Measurements from ENCODE around the gene THOC1. TPM values are rescaled to one million over a fixed set of nuclear protein-coding genes. Genes with fewer than 3 reads are reported as not detected.

Gene THOC1
- total and polyA plus RNA-seq, 2 donors (not counting 3 experiments of a cell fraction or from before 2014, with no cell fraction given), result 12.0 to 50.5 TPM

DNA sequence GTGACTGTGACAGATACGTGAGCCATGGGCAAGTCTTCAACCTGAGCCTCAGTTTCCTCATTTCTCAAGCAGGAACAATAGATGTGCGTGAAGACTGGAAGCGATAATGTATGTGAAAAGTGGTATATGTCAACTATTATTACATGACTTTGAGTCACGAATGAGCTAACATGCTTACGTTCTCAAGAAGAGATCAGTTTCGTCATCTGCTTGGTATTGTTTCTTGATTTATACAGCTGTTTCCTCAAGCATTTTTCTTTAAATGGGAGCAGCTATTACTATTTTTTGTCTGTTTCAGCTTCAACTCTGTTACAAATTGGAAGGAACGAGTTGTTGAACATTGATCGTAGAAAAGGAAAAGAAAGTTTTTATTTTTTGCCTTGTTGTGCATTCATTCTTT is 48.5 kb upstream of the THOC1 start:
- Histone ChIP-seq H4K20me1 (replicated peaks; ENCODE audit: control insufficient read depth, extremely low read depth, insufficient read depth, low read length) (no peaks in the 10 kb centered on the region), H3K36me3 (ENCODE audit: control insufficient read depth in 2 of 2, extremely low read depth in 1 of 2, insufficient read depth in 2 of 2, low read length in 2 of 2) (no peaks in the 10 kb centered on the region), H3K27me3 (ENCODE audit: control insufficient read depth in 2 of 2, insufficient read depth in 2 of 2, low read length in 2 of 2) (no peaks in the 10 kb centered on the region), H3K9me1 (replicated peaks; ENCODE audit: control insufficient read depth, extremely low read depth, insufficient read depth, low read length) (no peaks in the 10 kb centered on the region), H3K4me2 (ENCODE audit: insufficient read depth, low read length) (peak overlapping the region; percentile 49), H3K9me3 (replicated peaks; ENCODE audit: control insufficient read depth, insufficient read depth, low read length) (no peaks in the 10 kb centered on the region), H2AFZ (ENCODE audit: low read depth, low read length) (no peak overlapping the region), H3K79me2 (ENCODE audit: control insufficient read depth, insufficient read depth, low read length) (no peaks in the 10 kb centered on the region), H3K4me3 (replicated peaks in 1 of 3; ENCODE audit: insufficient read depth in 1 of 3, low read depth in 1 of 3, low read length in 3 of 3) (no peak overlapping the region), H3K9ac (replicated peaks; ENCODE audit: extremely low read depth, insufficient read depth, low read length) (peak overlapping the region; percentile 35), H3K4me1 (ENCODE audit: control insufficient read depth, extremely low read depth, insufficient read depth, low read length) (peaks cover 11% of the 10 kb centered on the region), H3K27ac (ENCODE audit: insufficient read depth, low read depth, low read length) (peak overlapping the region; percentile 56)
- no peak for TF ChIP-seq EZH2 (IDR thresholded peaks at IDR 0.05; ENCODE audit: borderline replicate concordance, low read depth, low read length, severe bottlenecking)
- TF ChIP-seq MYC (IDR thresholded peaks at IDR 0.05; ENCODE audit: low read depth, low read length), result no peak
- no peak for TF ChIP-seq FOS (IDR thresholded peaks at IDR 0.05; ENCODE audit: borderline replicate concordance, insufficient read depth, low read length)
- peak; percentile 81 for TF ChIP-seq JUN (IDR thresholded peaks at IDR 0.05; ENCODE audit: borderline replicate concordance, insufficient read depth, insufficient read length, low read depth)
- no TSS peak for BruUV-seq (replicated peaks)
- FAIRE-seq (peak; percentile 81), DNase-seq (ENCODE audit: low read depth, low spot score) (peak; percentile 84)
- dilution Hi-C loops (cut with MboI; ENCODE audit: extremely low pct_ligation_motif_present, low sequenced_read_pairs), result no loop called here
- POLR2A ChIA-PET, result no interaction called here
- intact Hi-C loops (cut with micrococcal nuclease), result no loop called here
- CTCF ChIA-PET, result interaction anchor here (0.9 to 1.4 kb wide), 6 partner anchors 11 to 308 kb away, joined by 3 to 4 read pairs (median 4); partner anchors contain the start of gene THOC1

DNA sequence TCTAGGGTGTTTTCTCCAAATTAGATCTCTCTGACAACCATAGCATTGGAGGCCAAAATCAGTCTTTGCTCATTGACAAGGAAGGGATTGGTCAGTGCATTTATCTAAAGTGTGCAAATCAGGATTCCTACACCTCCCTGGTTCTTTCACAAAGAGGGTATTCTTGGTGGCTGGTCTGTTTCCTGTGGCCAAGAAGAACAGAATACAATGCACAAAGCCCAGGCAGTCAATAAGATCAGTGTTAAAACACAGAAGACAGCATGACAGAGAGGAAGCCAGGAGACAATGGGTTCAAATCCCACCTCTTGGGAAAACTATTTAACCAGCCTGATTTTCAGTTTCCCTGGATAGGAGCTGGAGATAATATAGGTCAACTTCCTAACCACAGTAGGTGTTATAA is 46.1 kb upstream of the THOC1 start:
- H3K4me3 ChIP-seq (replicated peaks in 1 of 3; ENCODE audit: insufficient read depth in 1 of 3, low read depth in 1 of 3, low read length in 3 of 3), result no peak overlapping the region
- no TSS peak for BruUV-seq (replicated peaks)
- peaks cover 9% of the 10 kb centered on the region for H3K4me1 ChIP-seq (ENCODE audit: control insufficient read depth, extremely low read depth, insufficient read depth, low read length)
- TF ChIP-seq JUN (IDR thresholded peaks at IDR 0.05; ENCODE audit: borderline replicate concordance, insufficient read depth, insufficient read length, low read depth) (no peak), GATA2 (IDR thresholded peaks at IDR 0.05; ENCODE audit: insufficient read depth, insufficient read length, low read depth, low read length) (no peak), POLR2AphosphoS5 (IDR thresholded peaks at IDR 0.05; ENCODE audit: insufficient read depth, low read depth, low read length) (no peak), FOS (IDR thresholded peaks at IDR 0.05; ENCODE audit: borderline replicate concordance, insufficient read depth, low read length) (no peak), POLR2A (IDR thresholded peaks at IDR 0.05; ENCODE audit: low read depth, low read length) (no peak), MYC (IDR thresholded peaks at IDR 0.05; ENCODE audit: low read depth, low read length) (no peak), EZH2 (IDR thresholded peaks at IDR 0.05; ENCODE audit: borderline replicate concordance, low read depth, low read length, severe bottlenecking) (no peak)
- TF ChIP-seq, protein P1, sequence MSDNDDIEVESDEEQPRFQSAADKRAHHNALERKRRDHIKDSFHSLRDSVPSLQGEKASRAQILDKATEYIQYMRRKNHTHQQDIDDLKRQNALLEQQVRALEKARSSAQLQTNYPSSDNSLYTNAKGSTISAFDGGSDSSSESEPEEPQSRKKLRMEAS (IDR thresholded peaks at IDR 0.05; ENCODE audit: insufficient read depth, insufficient read length), result no peak
- TF ChIP-seq, protein P2, sequence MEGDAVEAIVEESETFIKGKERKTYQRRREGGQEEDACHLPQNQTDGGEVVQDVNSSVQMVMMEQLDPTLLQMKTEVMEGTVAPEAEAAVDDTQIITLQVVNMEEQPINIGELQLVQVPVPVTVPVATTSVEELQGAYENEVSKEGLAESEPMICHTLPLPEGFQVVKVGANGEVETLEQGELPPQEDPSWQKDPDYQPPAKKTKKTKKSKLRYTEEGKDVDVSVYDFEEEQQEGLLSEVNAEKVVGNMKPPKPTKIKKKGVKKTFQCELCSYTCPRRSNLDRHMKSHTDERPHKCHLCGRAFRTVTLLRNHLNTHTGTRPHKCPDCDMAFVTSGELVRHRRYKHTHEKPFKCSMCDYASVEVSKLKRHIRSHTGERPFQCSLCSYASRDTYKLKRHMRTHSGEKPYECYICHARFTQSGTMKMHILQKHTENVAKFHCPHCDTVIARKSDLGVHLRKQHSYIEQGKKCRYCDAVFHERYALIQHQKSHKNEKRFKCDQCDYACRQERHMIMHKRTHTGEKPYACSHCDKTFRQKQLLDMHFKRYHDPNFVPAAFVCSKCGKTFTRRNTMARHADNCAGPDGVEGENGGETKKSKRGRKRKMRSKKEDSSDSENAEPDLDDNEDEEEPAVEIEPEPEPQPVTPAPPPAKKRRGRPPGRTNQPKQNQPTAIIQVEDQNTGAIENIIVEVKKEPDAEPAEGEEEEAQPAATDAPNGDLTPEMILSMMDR (IDR thresholded peaks at IDR 0.05; ENCODE audit: extremely low read depth in 1 of 2, insufficient read depth in 1 of 2, low read depth in 1 of 2, low read length in 2 of 2), result no peak
- dilution Hi-C loops (cut with MboI; ENCODE audit: extremely low pct_ligation_motif_present, low sequenced_read_pairs), result no loop called here
- no peaks in the 10 kb centered on the region for H3K9me3 ChIP-seq (replicated peaks; ENCODE audit: control insufficient read depth, insufficient read depth, low read length)
- POLR2A ChIA-PET, result no interaction called here
- no peaks in the 10 kb centered on the region for H3K79me2 ChIP-seq (ENCODE audit: control insufficient read depth, insufficient read depth, low read length)
- H3K4me2 ChIP-seq (ENCODE audit: insufficient read depth, low read length), result no peak overlapping the region
- peaks cover 0 to under 1% of the 10 kb centered on the region in 2 experiments for H3K27me3 ChIP-seq (ENCODE audit: control insufficient read depth in 2 of 2, insufficient read depth in 2 of 2, low read length in 2 of 2)
- intact Hi-C loops (cut with micrococcal nuclease), result no loop called here
- H2AFZ ChIP-seq (ENCODE audit: low read depth, low read length), result no peak overlapping the region
- CTCF ChIA-PET, result interaction anchor here (1.4 to 1.6 kb wide), 2 partner anchors 17 to 310 kb away, joined by 3 to 4 read pairs; no protein-coding TSS in a partner anchor
- H3K9me1 ChIP-seq (replicated peaks; ENCODE audit: control insufficient read depth, extremely low read depth, insufficient read depth, low read length), result no peaks in the 10 kb centered on the region
- H3K9ac ChIP-seq (replicated peaks; ENCODE audit: extremely low read depth, insufficient read depth, low read length), result no peak overlapping the region
- H3K27ac ChIP-seq (ENCODE audit: insufficient read depth, low read depth, low read length), result no peak overlapping the region
- H4K20me1 ChIP-seq (replicated peaks; ENCODE audit: control insufficient read depth, extremely low read depth, insufficient read depth, low read length), result no peaks in the 10 kb centered on the region
- H3K36me3 ChIP-seq (ENCODE audit: control insufficient read depth in 2 of 2, extremely low read depth in 1 of 2, insufficient read depth in 2 of 2, low read length in 2 of 2), result no peaks in the 10 kb centered on the region
- FAIRE-seq, result peak; percentile 12
- no peak for DNase-seq (ENCODE audit: low read depth, low spot score)
